A673 (cell line): ENCODE measurements around the gene PPP3R2.

Experiments
- EZH2 ChIP-seq: fragments of 200-600 bp; sonication (generic); IDR thresholded peaks from 2 replicates; pipeline ENCODE4 v1.6.1; 2017; ENCODE audit warnings: borderline replicate concordance, low read depth, mild to moderate bottlenecking, mixed read lengths, antibody characterized with exemption, low read length; ENCODE audit not compliant: poor library complexity, severe bottlenecking
- TF ChIP-seq, protein P1 (sequence below): fragments of 300-800, 200-600 bp; sonication (generic); conservative IDR thresholded peaks from 2 replicates; pipeline ENCODE4 v1.5.1; 2017; ENCODE audit warnings: low read depth, mild to moderate bottlenecking, antibody characterized with exemption, low read length, moderate library complexity, mixed read lengths

DNA sequence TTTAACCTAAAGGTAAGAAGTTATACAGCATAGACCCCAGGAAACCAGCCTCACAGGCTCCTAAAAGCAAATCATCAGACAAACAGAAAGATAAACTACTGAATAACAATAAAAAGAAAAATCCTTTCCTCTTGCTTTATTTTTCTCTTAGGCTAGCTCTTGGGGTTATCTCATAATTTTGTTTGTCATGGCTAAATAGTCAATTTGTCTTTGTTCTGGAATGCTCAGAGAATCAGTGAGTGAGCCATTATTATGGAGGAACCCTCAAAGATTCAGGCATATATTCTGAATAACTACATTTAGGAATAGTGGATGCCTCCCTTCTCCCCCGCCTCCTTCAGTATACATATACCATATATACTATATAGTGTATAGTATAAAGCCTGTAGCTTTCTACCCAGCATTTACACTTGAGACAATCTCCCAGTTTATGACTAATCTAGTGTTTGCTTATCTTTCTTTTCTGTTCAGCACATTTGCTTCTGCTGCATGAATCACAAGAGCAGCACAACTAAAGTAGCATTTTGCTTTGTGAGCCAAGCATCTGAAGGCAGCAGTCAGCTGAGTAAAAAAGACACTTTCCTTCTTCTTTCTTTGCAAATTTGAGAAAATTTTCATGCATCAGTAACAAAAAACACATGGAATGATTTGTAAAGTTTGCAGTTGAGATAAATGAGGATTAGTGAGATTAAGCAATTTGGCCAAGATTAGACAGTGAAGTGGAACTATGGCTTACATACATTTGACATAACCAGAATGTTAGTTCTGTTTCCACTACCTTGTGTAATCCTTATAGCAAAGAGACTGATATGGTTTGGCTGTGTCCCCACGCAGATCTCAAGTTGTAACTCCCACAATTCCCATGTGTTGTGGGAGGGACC, 45.3 kb upstream of the PPP3R2 start:
- TF ChIP-seq, protein P1, sequence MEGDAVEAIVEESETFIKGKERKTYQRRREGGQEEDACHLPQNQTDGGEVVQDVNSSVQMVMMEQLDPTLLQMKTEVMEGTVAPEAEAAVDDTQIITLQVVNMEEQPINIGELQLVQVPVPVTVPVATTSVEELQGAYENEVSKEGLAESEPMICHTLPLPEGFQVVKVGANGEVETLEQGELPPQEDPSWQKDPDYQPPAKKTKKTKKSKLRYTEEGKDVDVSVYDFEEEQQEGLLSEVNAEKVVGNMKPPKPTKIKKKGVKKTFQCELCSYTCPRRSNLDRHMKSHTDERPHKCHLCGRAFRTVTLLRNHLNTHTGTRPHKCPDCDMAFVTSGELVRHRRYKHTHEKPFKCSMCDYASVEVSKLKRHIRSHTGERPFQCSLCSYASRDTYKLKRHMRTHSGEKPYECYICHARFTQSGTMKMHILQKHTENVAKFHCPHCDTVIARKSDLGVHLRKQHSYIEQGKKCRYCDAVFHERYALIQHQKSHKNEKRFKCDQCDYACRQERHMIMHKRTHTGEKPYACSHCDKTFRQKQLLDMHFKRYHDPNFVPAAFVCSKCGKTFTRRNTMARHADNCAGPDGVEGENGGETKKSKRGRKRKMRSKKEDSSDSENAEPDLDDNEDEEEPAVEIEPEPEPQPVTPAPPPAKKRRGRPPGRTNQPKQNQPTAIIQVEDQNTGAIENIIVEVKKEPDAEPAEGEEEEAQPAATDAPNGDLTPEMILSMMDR, result no peak
- TF ChIP-seq EZH2, result no peak
